IMR-90 (cell line): Measurements from ENCODE around the gene COL7A1. TPM values are rescaled to one million over a fixed set of nuclear protein-coding genes. Genes with fewer than 3 reads are reported as not detected.
A peak's percentile ranks its signal among the peaks of the same experiment; 100 is the strongest.

Experiments used
- ATAC-seq: fragments of 200-7000 bp; cut with Tn5 transposase; 2 replicates; pipeline ENCODE4 v1.9.1; 2020; ENCODE audit warnings: low read depth, mild to moderate bottlenecking, moderate library complexity
- BruUV-seq: library from RNA; stranded (reverse); fragments of 400-500 nt; replicated peaks from 2 replicates; lab custom pipeline; 2021; lab: Mats Ljungman, UMichigan
- CTCF ChIA-PET: fragments of 300-600 bp; formaldehyde crosslinking; extraction: SDS; loops from one replicate; lab custom pipeline; 2021; ENCODE audit warnings: antibody characterized with exemption; lab: Yijun Ruan, JAX
- POLR2A ChIA-PET: fragments of 300-600 bp; sonication (Branson Sonifier 250); formaldehyde crosslinking; loops from one replicate; lab custom pipeline; 2022; ENCODE audit warnings: antibody characterized with exemption; ENCODE audit not compliant: unreplicated experiment; lab: Charles Lee
- DNase-seq: peaks from one replicate; pipeline ENCODE4 v3.0.0; 2013
- H2AFZ ChIP-seq: replicated peaks from 2 replicates; pipeline ENCODE3; 2013; ENCODE audit warnings: low read length, mild to moderate bottlenecking; ENCODE audit not compliant: poor library complexity
- H2AK5ac ChIP-seq: 2 replicates; pipeline ENCODE4 v1.6.1; 2013; ENCODE audit warnings: low read depth, low read length, inconsistent platforms
- H2AK9ac ChIP-seq: replicated peaks from 2 replicates; pipeline ENCODE3; 2013; ENCODE audit warnings: mild to moderate bottlenecking, low read depth, low read length, moderate library complexity; ENCODE audit not compliant: poor library complexity
- H2BK120ac ChIP-seq: 2 replicates; pipeline ENCODE4 v1.6.1; 2013; ENCODE audit warnings: low read depth, low read length, inconsistent platforms
- H2BK15ac ChIP-seq: 3 replicates; pipeline ENCODE4 v1.6.1; 2013; ENCODE audit warnings: low read depth, low read length, inconsistent platforms
- H2BK20ac ChIP-seq: 2 replicates; pipeline ENCODE4 v1.6.1; 2013; ENCODE audit warnings: low read depth, mild to moderate bottlenecking, inconsistent platforms, low read length, moderate library complexity
- H2BK5ac ChIP-seq: 2 replicates; pipeline ENCODE4 v1.6.1; 2013; ENCODE audit warnings: mild to moderate bottlenecking, low read depth, low read length, inconsistent platforms; ENCODE audit not compliant: poor library complexity, severe bottlenecking
- H3K14ac ChIP-seq: replicated peaks from 2 replicates; pipeline ENCODE4 v1.6.1; 2013; ENCODE audit warnings: low read depth, low read length, inconsistent platforms
- H3K18ac ChIP-seq: 2 replicates; pipeline ENCODE4 v1.6.1; 2013; ENCODE audit warnings: low read depth, low read length, control low read depth
- H3K23ac ChIP-seq: 2 replicates; pipeline ENCODE4 v1.6.1; 2013; ENCODE audit warnings: low read depth, low read length, inconsistent platforms
- H3K27ac ChIP-seq: 2 replicates; pipeline ENCODE4 v1.5.1; 2013; ENCODE audit warnings: mild to moderate bottlenecking, control low read depth, low read length; ENCODE audit not compliant: insufficient read depth
- H3K27me3 ChIP-seq: 2 replicates; pipeline ENCODE4 v1.6.1; 2013; ENCODE audit warnings: low read length; ENCODE audit not compliant: control insufficient read depth, insufficient read depth
- H3K36me3 ChIP-seq: 2 replicates; pipeline ENCODE4 v1.6.1; 2013; ENCODE audit warnings: low read length, mixed read lengths; ENCODE audit not compliant: control insufficient read depth, insufficient read depth
- H3K4ac ChIP-seq: 2 replicates; pipeline ENCODE4 v1.6.1; 2013; ENCODE audit warnings: low read depth, low read length, inconsistent platforms
- H3K4me1 ChIP-seq: 2 replicates; pipeline ENCODE4 v1.6.1; 2013; ENCODE audit warnings: low read length, mixed read lengths; ENCODE audit not compliant: control insufficient read depth, insufficient read depth
- H3K4me2 ChIP-seq: 2 replicates; pipeline ENCODE4 v1.6.1; 2013; ENCODE audit warnings: low read depth, mild to moderate bottlenecking, control low read depth, low read length, moderate library complexity
- H3K4me3 ChIP-seq: 2 replicates; pipeline ENCODE4 v1.5.1; 2013; ENCODE audit warnings: low read depth, mild to moderate bottlenecking, control low read depth, low read length, moderate library complexity; ENCODE audit not compliant: insufficient read depth
- H3K56ac ChIP-seq: 2 replicates; pipeline ENCODE4 v1.6.1; 2013; ENCODE audit warnings: low read length, inconsistent platforms; ENCODE audit not compliant: insufficient read depth; ENCODE audit errors: extremely low read depth
- H3K79me1 ChIP-seq, 2 experiments: 2 replicates each; pipeline ENCODE4 v1.6.1; 2013; ENCODE audit warnings: low read length in 2 of 2, inconsistent platforms in 1 of 2, low read depth in 1 of 2
- H3K9ac ChIP-seq: 2 replicates; pipeline ENCODE4 v1.6.1; 2013; ENCODE audit warnings: low read depth, low read length, control low read depth
- H3K9me1 ChIP-seq: 2 replicates; pipeline ENCODE4 v1.6.1; 2013; ENCODE audit warnings: low read length, inconsistent platforms; ENCODE audit not compliant: insufficient read depth
- H3K9me3 ChIP-seq: 2 replicates; pipeline ENCODE4 v1.6.1; 2013; ENCODE audit warnings: low read length; ENCODE audit not compliant: control insufficient read depth, insufficient read depth
- H4K20me1 ChIP-seq: 2 replicates; pipeline ENCODE4 v1.6.1; 2013; ENCODE audit warnings: low read length, inconsistent platforms; ENCODE audit not compliant: insufficient read depth
- H4K5ac ChIP-seq: 2 replicates; pipeline ENCODE4 v1.6.1; 2013; ENCODE audit warnings: mild to moderate bottlenecking, low read depth, low read length, control low read depth
- H4K8ac ChIP-seq, 2 experiments: 2 replicates each; pipeline ENCODE4 v1.6.1; 2013; ENCODE audit warnings: low read depth in 2 of 2, low read length in 2 of 2, control low read depth in 1 of 2, inconsistent platforms in 1 of 2
- H4K91ac ChIP-seq: 2 replicates; pipeline ENCODE4 v1.6.1; 2013; ENCODE audit warnings: low read depth, low read length, inconsistent platforms; ENCODE audit not compliant: insufficient read depth
- CHD1 ChIP-seq: IDR thresholded peaks from 2 replicates; pipeline ENCODE4 v1.6.1; 2012; ENCODE audit warnings: low read depth, low read length, improper control_type of control experiment
- MAZ ChIP-seq: IDR thresholded peaks from 2 replicates; pipeline ENCODE4 v1.6.1; 2012; ENCODE audit warnings: low read depth, mild to moderate bottlenecking, low read length, improper control_type of control experiment, moderate library complexity, borderline replicate concordance
- NFE2L2 ChIP-seq: fragments of 150-350 bp; IDR thresholded peaks from 2 replicates; pipeline ENCODE4 v1.6.1; 2016; ENCODE audit warnings: low read depth, mild to moderate bottlenecking, low read length
- RAD21 ChIP-seq: IDR thresholded peaks from 2 replicates; pipeline ENCODE4 v1.6.1; 2012; ENCODE audit warnings: low read length, improper control_type of control experiment
- RCOR1 ChIP-seq: IDR thresholded peaks from 2 replicates; pipeline ENCODE4 v1.6.1; 2012; ENCODE audit warnings: mild to moderate bottlenecking, low read length, improper control_type of control experiment; ENCODE audit not compliant: insufficient replicate concordance
- RFX5 ChIP-seq: IDR thresholded peaks from 2 replicates; pipeline ENCODE4 v1.8.0; 2012; ENCODE audit warnings: low read depth, mild to moderate bottlenecking, low read length, moderate library complexity
- SMC3 ChIP-seq: fragments of 150-350 bp; IDR thresholded peaks from 2 replicates; pipeline ENCODE4 v1.6.1; 2016; ENCODE audit warnings: low read depth, mild to moderate bottlenecking, antibody characterized with exemption, low read length, moderate library complexity
- WGBS, 2 experiments: methylation state at CpG; one replicate each; pipeline versions ENCODE4 v1.1.5 to v1.1.7; 2013; ENCODE audit warnings: missing lambda C conversion rate in 2 of 2; ENCODE audit not compliant: insufficient read length in 1 of 2; ENCODE audit errors: extremely low coverage in 2 of 2; 5-methylcytosine and 5-hydroxymethylcytosine counted together
- dilution Hi-C: fragments of 300-500 bp; cut with HindIII; formaldehyde crosslinking; loops from one replicate; pipeline ENCODE4 v1.14.3; 2018; ENCODE audit warnings: low sequenced_read_pairs; ENCODE audit not compliant: unreplicated experiment
- in situ Hi-C: fragments of 300-500 bp; cut with MboI; formaldehyde crosslinking; loops from 3 replicates; pipeline ENCODE4 v1.14.3; 2019; ENCODE audit warnings: low sequenced_read_pairs, inconsistent platforms, mixed read lengths
- intact Hi-C: fragments of 100-400 bp; cut with micrococcal nuclease; formaldehyde crosslinking; loops from 2 replicates; pipeline ENCODE4 v1.10.0; 2022
- polyA plus RNA-seq, 3 experiments: library from polyadenylated mRNA; depleted of rRNA; stranded (reverse); fragments of >200 nt; gene quantifications; 2 replicates each; pipeline ENCODE4 v1.2.3, GENCODE V29; 2012; ENCODE audit warnings: low replicate concordance in 1 of 3
- total RNA-seq: library from RNA; depleted of rRNA; stranded (reverse); fragments of >200 nt; gene quantifications from 2 replicates; pipeline ENCODE4 v1.2.3, GENCODE V29; 2012
- TF ChIP-seq, protein P1 (sequence below): fragments of 150-350 bp; IDR thresholded peaks from 2 replicates; pipeline ENCODE4 v1.6.1; 2017; ENCODE audit warnings: mild to moderate bottlenecking, antibody characterized with exemption, low read length, low read depth
- TF ChIP-seq, protein P2 (sequence below): fragments of 150-350 bp; IDR thresholded peaks from 2 replicates; pipeline ENCODE4 v1.6.1; 2016; ENCODE audit warnings: low read depth, mild to moderate bottlenecking, low read length, moderate library complexity, borderline replicate concordance

The COL7A1 gene
- total and polyA plus RNA-seq, 2 of the 4 experiments (the other 2 are of a cell fraction), result 4.1 to 20.3 TPM

DNA sequence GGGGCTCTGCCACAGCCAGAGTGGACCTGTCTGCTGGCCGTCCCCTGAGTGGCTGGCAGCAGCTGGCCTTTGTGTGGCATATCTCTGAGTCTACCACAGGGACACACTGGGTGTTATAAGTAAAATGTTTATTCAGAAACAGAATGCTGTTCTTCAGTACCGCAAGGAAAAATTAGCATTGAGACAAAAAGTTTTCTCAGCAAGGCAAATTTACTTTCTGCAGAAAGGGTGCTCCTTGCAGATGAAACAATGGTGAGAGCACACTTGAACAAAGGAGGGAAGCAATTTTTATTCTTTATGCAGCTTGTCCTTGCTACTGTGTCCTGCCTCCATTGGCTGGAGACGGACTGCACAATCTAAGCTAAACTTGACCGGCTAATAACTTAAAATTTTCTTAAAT lies 22.4 kb upstream of the COL7A1 start:
- peaks cover 14% of the 10 kb centered on the region; the same call in 1 of the 2 replicates for H3K36me3 ChIP-seq
- WGBS, 2 experiments, result no CpG with 5 or more reads among the region's 4 CpGs

More for the DNA sequence above, 22.4 kb upstream of the COL7A1 start:
- Histone ChIP-seq H4K8ac (no peak overlapping the region), H2AFZ (no peak overlapping the region), H4K5ac (no peak overlapping the region), H3K4me2 (no peak overlapping the region), H2BK5ac (peak overlapping the region; percentile 60), H2BK120ac (no peak overlapping the region), H3K14ac (no peak overlapping the region), H3K27me3 (no peaks in the 10 kb centered on the region), H3K4me3 (no peak overlapping the region), H4K20me1 (no peaks in the 10 kb centered on the region), H3K9me1 (peaks cover 5% of the 10 kb centered on the region; the same call in 1 of the 2 replicates), H3K23ac (no peak overlapping the region), H3K9ac (no peak overlapping the region), H4K91ac (no peak overlapping the region), H2AK9ac (no peak overlapping the region), H2BK15ac (peak overlapping the region; percentile 56; the same call in 2 of the 3 replicates), H3K27ac (no peak overlapping the region), H3K4me1 (peaks cover 25% of the 10 kb centered on the region), H3K4ac (no peak overlapping the region), H3K18ac (no peak overlapping the region), H3K56ac (no peak overlapping the region; the same call in 1 of the 2 replicates), H3K79me1 (no peaks in the 10 kb centered on the region), H3K9me3 (peaks cover 10% of the 10 kb centered on the region), H2AK5ac (peak overlapping the region; percentile 58; the same call in 1 of the 2 replicates), H2BK20ac (no peak overlapping the region)
- DNase-seq (no peak), ATAC-seq (no peak)
- no TSS peak for BruUV-seq
- in situ Hi-C loops, result no loop called here
- intact Hi-C loops, result no loop called here
- POLR2A ChIA-PET, result no interaction called here
- TF ChIP-seq RFX5 (no peak), MAZ (no peak), CHD1 (no peak), RAD21 (no peak), NFE2L2 (no peak), RCOR1 (peak; percentile 47), SMC3 (no peak)
- TF ChIP-seq, protein P1, sequence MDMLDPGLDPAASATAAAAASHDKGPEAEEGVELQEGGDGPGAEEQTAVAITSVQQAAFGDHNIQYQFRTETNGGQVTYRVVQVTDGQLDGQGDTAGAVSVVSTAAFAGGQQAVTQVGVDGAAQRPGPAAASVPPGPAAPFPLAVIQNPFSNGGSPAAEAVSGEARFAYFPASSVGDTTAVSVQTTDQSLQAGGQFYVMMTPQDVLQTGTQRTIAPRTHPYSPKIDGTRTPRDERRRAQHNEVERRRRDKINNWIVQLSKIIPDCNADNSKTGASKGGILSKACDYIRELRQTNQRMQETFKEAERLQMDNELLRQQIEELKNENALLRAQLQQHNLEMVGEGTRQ, result no peak
- TF ChIP-seq, protein P2, sequence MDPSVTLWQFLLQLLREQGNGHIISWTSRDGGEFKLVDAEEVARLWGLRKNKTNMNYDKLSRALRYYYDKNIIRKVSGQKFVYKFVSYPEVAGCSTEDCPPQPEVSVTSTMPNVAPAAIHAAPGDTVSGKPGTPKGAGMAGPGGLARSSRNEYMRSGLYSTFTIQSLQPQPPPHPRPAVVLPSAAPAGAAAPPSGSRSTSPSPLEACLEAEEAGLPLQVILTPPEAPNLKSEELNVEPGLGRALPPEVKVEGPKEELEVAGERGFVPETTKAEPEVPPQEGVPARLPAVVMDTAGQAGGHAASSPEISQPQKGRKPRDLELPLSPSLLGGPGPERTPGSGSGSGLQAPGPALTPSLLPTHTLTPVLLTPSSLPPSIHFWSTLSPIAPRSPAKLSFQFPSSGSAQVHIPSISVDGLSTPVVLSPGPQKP, result no peak
- CTCF ChIA-PET, result interaction anchor here (0.9 kb wide), 1 partner anchor 18 kb away, joined by 3 read pairs; no protein-coding TSS in a partner anchor
- dilution Hi-C loops, result no loop called here
